GDM1 (cell line): ENCODE results near the gene ADAMTS17.
"Not testable (repeated sequence)": the region's sequence is repeated elsewhere in the genome, so short reads cannot be mapped to it uniquely, and the experiment has no call there.

Experiments
- DNase-seq: peaks from one replicate; lab custom pipeline; 2025; lab: John Stamatoyannopoulos, UW

The ADAMTS17 gene

GRCh38 chr15:99956820-99957641, 384.7 kb downstream of the ADAMTS17 start:
- no peak for DNase-seq

GRCh38 chr15:99956022-99956775, 385.6 kb downstream of the ADAMTS17 start:
- DNase-seq: no peak

DNA sequence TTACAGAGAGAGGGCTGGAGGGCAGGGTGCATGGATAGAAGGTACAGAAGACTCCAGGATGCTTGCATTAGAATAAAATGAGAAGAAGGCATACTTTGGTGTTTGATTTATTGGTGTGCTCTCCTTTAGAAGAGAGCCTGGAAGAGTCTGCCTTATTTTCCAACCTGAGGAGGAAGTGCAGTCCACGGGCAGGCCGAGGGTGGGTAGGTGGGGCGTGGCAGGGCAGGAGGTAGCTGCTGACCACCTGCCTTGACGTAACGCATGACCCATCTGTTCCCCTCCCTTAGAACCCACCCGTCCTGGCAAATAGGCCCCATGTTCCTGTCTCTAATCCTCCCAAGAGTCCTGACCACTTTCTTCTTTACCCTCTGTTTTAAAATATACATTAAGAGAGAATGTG, 386.2 kb downstream of the ADAMTS17 start:
- DNase-seq: no peak

DNA sequence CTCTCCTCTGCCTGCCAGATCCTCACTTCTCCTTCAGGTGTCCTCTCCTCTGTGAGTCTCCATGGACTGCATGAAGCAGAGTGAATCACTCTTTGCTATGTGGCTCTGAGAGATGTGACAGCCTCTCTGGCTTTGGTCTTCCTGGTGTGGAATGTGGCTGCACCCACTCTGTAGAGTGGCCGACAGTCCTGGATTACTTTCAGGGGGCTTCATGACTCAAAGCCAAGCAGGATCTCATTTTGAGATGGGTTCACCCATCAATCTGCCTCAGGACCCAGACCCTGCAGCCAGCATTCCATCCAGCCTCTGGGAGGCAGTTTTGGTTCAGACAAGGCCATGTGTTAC, 386.6 kb downstream of the ADAMTS17 start:
- no peak for DNase-seq

GRCh38 chr15:99954361-99955180, 387.2 kb downstream of the ADAMTS17 start:
- no peak for DNase-seq

DNA sequence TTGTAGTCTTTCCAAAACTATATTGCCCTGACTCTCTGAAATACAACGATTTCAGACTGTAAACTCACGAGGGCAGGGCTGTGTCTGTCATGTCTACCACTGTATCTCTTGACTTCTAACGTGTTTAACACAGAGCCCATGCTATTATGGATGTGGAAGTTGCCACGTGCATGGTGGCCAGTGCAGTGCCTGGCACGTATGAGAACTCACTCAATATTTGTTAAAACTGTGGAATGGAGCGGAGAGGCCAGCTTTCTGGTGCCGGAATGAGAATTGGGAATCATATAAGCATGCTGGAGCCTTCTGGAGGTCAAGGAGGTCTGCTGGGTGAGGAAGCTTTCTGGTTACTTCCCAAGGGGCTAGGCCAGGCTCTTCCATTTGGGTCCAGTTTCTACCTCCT, 387.9 kb downstream of the ADAMTS17 start:
- DNase-seq: no peak

GRCh38 chr15:99951511-99951910, 390.3 kb downstream of the ADAMTS17 start:
- no peak for DNase-seq

- no peak for DNase-seq
These were observed 397.6 kb downstream of the ADAMTS17 start for GRCh38 chr15:99944131-99944530.

DNA sequence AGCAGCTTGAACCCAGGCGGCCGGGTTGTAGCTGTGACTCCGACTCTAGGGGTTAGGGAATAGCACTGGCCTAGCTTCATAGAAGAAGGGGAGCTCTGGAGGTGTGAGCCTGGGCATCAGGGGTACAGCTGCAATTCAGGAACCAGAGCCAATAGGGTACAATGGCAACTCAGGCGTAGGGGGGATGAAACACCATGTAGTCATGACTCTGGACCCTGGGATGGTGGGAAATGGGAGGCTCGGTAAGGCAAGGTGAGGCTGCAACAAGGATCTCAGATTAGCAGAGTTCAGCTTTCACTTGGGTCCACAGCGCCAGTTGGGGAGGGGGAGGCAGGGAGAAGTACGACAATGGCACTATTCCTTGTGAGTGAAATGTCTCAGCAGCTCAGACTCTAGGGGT, 398.3 kb downstream of the ADAMTS17 start:
- no peak for DNase-seq

- no peak for DNase-seq
These were observed 408.9 kb downstream of the ADAMTS17 start for GRCh38 chr15:99932676-99933402.

DNA sequence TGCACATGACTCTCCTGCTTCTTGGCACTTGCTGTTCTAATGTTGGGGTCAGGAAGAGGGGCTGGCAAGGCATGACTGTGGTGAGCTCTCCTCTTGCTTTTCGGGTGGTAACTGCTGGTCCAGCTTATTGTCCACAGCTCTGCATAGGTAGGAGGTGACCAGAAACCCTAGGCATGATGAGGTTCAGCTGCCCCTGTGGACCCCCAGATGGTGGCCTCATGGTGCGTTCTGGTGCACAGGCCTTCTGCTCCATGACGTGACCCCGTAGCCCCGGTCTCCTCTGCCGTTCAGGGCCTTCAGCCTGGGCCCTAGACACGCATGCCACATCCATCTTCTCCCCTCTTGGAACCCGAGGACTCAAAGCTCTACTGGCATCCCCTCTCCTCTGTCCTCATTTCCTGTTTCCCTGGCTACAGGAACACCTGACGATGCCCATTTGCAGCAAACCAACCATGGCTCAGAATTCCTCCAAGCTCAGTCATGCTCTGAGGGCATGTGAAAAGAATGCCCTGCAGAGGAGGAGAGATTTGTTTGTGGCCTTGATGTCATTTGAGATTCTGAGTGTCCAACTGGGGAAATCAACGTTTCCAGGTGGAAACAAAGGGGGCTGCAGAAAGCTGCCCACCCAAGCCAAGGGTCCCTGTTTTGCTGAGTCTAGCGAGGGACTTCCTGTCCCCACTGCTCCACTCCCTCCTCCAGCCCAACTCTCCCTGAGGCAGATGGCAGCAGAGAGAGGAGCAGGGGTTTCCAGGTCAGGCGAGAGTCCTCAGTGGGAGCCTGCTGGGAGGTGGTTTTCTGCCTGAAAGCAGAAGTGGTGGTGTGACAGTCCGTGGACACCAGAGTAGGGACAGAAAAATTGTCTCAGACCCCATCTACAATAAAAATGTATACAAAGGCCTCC, 409.8 kb downstream of the ADAMTS17 start:
- no peak for DNase-seq

- no peak for DNase-seq
These were observed 411.1 kb downstream of the ADAMTS17 start for GRCh38 chr15:99930696-99931095.

GRCh38 chr15:99929266-99929665, 412.5 kb downstream of the ADAMTS17 start:
- no peak for DNase-seq

DNA sequence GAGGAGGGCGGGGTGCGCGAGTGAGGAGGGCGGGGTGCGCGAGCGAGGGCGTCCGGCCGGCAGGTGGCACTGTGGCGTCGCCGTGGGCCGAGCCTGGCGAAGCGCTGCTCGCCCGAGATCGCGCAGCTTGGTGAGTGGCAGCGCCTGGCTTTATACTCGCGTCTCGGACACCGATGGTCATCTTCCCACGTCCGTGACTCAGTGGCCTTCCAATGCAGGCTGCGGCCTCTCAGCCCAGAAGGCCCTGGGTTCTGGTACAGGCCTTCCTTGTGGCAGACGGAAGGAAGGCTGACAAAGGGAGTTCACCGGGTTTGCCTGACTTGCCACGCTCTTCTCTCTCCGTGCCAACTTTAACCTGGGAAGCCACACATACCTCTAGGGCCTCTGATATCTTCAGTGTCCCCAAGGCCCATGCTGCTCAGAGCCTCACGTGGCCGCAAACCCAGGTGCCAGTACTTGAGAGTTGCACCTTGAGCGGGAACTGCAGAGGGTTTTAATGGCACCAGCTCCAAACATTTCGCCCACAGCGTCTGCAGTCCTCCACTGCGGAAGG, 413.3 kb downstream of the ADAMTS17 start:
- DNase-seq: peak; percentile 61

DNA sequence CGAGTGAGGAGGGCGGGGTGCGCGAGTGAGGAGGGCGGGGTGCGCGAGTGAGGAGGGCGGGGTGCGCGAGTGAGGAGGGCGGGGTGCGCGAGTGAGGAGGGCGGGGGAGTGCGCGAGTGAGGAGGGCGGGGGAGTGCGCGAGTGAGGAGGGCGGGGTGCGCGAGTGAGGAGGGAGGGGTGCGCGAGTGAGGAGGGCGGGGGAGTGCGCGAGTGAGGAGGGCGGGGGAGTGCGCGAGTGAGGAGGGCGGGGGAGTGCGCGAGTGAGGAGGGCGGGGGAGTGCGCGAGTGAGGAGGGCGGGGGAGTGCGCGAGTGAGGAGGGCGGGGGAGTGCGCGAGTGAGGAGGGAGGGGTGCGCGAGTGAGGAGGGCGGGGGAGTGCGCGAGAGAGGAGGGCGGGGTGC, 415.2 kb downstream of the ADAMTS17 start:
- DNase-seq: not testable (repeated sequence)

DNA sequence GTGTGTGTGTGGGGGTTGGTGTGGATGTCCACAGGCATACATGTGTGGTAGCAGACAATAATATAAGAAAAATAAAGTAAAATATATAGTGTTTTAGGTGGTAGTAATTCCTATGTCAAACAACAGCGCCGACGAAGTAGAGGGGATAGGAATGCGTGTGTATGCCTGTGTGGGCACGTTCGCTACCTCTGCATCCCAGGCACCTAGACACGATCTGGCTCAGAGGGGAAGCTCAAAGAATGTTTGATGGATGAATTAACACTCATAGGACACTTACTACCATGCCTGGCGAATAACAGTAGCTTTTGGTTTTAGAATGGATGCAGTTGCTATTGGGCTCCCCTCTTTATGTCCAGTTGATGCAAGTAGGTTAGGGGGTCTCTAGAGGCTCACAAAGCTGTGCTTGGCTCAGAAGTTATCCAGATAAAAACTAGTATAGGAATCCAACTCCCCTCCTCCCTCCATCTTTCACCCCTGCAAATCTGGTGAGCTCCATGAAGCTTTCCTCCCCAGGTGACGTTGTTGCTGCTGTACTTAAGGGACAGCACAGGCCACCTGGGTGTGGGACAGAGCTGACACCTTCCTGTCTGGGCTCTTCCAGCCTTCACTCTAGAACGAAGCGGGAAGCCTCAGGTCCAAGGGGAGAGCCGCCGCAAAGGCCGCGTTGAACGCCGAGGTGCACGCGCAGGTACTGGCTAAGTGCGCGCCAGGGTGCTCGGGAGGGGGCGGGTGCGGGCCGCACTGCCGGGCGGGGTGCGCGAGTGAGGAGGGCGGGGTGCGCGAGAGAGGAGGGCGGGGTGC, 415.9 kb downstream of the ADAMTS17 start:
- DNase-seq: no peak

GRCh38 chr15:99923711-99924110, 418.1 kb downstream of the ADAMTS17 start:
- no peak for DNase-seq
